HG03460 (cell line): ENCODE data around the gene GALNT12.

Experiments used
- ATAC-seq: cut with Tn5 transposase; IDR thresholded peaks from one replicate; pipeline ENCODE4 v1.9.1; 2021; ENCODE audit not compliant: unreplicated experiment

GALNT12 gene

DNA sequence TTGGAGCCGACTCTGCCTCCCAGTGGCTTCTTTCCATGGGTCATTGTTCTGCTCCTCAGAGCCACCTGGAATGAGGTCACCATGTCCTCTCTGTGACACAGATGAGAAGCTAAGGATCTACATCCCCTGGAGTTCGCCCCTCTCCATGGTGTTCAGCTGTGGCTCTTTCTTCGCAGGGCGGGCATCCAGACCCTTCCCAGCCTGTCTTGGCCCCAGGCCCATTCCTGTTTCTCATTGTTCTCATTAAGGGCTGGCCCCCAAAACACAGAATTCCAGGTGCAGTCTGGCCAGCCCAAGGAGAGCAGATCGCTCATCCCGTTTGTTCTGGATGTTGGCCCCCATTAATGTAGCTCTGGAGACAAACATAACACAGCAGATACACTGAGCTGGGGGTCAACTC lies 69.8 kb downstream of the GALNT12 start:
- ATAC-seq = no peak

DNA sequence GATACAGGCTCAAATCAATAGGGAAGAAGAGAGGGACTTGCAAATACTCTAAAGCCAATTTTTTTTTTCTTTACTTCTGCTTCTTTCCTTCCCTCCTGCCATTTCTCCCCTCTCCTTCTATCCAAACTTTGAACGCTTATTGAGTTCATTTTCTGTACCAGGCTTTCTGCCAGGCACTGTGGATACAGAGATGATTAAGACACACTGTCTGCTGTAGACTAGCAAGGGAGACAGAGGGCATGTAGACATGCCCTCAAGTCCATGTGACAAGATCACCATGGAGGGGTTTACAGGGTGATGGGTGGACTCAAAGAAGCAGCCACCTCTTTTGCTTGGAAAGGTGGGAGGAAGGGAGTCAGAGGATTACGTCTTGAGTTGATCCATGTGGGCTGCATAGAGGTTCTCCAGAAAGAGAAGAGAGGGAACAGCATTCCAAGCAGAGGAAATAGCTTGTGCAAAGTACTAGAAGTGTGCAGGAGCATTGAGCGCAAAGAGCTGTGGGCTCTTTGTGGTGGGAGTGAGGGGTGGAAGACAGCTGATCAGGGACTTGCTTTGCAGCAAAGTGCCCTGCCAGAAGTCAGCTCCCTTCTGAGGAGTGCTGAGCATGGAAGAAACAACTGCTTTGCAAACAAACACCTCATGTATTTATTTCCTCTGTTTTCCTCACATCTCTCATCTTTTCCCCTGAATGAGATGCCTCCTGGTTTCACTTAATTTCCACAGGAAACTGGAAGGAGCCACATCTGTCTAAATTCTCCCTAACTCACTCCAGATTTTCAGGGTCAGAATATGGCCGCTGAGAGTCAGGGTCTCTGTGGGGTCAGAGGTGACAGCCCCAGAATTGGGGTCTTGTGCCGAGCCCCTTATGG lies 71.9 kb downstream of the GALNT12 start:
- no peak for ATAC-seq

DNA sequence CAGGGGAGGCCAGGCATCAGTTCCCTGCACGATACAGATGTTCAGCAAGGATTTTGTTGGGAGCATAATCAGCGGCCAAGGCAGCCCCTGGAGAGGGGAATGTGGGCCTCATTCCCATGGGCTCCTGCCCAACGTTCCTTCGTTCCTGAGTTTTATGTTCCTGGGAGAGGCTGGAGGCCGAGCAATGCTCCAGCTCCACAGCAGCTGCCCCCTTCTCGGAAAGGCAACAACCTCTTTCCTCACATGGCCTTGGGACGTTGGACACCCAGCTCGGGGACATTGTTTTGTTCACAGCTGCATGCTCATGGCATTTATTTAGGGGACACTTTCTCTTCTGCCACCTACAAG lies 72.5 kb downstream of the GALNT12 start:
- ATAC-seq = no peak

DNA sequence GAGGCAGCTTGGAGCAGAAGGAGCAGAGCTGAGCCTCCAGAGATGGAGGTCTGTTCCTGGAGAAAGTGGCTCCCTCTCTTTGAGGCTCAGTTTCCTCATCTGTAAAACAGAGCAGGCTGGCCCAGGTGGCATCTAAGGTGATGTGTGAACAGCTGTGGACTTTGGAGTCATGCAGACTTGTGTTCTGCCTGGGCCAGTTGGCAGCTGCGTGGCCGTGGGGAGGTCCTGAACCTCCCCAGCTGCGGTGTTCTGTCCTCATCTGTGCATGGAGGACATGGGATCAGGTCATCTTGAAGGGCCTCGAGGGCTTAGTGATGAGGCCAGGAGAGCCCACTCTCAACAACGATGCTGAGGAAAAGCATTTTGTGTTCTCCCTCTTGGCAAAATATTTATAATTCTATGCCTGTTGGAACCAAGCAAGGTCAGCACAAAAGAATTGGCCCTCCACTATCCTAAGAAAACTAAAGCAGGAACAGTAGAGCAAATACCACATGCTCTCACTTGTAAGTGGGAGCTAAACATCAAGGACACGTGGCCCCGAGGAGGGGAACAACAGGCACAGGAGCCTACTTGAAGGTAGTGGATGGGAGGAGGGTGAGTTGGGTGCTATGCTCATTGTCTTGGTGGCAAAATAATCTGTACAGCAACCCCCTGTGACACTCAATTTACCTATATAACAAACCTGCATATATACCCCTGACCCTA lies 73.0 kb downstream of the GALNT12 start:
- no peak for ATAC-seq

DNA sequence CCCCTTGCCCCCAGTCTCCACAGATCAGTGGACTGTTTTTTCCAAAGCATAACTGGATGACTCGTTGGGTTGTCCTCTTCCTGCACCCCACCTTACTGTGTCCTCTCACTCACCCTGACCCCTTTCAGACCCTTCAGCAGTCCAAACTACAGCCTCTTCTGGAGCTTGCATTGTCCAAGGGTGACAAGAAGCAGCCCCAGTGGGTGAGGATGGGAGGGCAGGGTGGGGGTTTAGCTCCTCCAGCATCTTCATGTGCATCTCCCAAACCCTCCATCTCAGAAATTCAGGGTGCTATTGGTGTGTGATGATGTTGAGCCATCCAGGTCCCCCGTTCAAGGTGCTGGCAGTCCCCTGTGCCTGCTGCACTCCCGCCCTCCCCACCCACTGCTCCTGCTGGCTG lies 73.9 kb downstream of the GALNT12 start:
- no peak for ATAC-seq

DNA sequence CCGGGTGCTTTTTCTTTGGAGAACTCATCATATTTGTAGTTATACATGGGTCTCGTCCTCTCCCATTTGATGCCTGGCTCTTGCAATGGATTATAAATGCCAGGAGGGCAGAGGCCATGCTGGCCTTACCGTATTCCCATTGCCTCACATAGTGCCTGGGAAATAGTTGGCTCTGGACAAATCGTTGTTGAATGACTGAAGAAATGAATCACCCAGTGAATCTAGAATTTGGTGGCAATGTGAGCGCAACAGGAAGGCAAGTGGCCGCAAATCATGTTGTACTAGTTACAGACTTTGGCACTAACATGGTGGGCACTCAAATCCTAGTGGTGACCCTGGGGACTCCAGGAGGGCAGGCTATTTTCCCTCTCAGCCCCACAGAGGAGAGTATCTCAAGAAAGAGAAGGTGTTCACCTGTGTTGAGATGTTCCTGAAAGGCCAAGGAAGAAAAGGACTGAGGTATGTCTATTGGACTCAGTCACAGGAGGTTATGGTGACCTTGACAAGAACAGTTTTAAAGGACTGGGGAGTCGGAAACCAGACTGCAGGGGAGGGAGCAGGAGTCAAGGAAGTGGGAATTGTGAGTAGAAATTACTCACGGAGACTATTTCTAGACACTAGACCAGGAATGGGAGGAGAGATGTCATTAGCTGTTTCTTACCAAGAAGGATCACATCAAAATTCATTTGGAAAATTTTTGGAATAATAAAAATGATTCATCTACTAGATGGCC lies 74.5 kb downstream of the GALNT12 start:
- ATAC-seq = no peak

DNA sequence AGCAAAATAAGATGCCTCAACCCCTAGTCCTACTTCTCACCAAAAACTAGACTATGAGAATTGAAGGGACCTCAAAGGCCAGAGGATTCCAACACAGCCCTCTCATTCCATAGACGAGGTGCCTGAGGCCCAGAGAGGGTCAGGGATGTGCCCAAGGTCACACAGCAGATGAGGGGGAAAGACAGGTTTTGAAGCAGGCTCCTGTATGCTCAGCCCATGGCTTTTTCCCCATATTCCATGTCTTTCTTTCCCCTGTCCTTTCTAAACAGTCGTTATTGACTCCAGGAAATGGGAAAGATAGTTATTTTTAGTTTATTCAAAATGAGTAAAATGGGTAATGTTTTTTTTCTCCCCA lies 75.1 kb downstream of the GALNT12 start:
- no peak for ATAC-seq

DNA sequence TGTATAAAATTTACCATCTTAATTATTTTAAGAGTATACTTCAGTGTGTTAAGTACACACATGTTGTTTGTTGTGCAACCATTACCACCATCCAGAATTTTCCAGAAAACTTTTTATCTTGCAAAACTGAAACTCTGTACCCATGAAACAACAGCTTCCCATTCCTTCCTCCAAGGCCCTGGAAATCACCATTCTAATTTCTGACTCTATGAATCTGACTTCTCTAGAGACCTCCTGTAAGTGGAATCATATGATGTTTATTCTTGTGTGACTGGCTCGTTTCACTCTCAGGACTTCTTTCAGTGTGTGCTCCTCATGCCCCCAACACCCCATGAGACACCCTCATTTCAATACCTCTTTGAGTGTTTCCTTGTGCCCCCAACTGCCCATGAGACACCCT lies 75.8 kb downstream of the GALNT12 start:
- ATAC-seq = no peak

DNA sequence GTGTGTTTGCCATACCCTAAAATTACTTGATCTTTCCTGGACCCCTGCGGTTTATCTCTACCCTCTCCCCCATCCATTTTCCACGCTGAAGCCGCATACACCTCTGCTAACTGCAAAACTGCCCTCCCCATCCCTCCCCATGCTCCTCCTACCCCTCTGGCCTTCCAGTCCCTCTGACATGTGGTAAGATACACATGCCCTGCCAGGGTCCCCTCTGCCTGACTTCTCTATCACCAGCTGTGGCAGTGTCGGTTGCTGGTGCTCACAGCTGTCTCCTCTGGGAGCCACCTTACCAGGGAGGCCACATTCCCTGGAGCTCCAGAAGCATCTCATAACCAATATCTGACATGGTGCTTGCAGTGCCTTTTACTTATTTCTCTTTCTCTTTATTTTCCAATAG lies 77.4 kb downstream of the GALNT12 start:
- ATAC-seq = no peak

DNA sequence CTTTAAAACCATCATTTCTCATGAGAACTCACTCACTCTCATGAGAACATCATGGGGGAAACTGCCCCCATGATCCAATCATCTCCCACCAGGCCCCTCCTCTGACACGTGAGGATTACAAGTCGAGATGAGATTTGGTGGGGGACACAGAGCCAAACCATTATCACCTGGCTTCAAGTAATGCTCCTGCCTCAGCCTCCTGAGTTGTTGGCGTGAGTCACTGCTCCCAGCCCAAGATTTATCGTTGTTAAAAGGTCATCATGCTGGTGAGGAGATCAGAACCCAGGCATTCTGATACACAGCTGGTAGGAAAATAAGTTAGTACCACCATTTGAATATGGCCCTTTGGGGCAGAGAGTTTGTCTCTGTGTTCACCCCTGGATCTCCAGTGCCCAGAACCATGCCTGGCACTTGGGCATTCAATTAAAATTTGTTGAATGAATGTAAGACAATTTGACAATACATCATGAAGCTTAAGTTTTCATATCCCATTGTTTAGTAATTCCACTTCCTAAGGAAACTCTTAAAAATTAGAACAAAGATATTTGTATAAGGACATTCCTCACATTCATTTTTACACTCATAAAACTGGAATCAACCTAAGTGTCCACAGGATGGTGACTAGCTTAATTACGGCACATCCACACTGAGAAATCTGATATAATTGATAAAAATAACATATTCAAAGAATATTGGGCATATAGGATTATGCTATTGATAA lies 78.3 kb downstream of the GALNT12 start:
- no peak for ATAC-seq

DNA sequence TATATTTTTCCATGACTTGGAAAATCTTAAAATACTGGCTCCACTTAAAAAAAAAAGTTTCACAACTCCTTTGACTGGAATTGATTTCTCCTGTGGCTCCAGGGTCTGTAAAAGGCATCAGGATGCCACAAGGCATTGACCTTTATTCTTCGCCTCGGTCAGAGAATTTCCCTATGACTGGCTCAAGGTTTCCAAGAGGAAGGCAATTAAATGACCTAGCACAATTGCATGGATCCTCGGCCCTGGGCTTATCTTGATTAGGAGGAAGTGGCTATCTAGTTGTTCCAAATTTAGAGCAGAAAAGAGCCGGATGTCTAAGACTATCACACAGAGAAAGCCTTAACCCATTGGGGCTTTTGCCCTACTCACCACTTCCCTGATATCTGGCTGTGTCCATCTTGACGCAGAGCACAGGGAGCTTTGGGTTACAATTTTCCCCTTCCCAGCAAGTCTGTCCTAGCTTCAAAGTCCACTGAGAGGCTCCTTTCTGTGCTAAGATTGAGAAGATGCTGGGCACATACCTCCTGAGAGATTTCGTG lies 79.3 kb downstream of the GALNT12 start:
- no peak for ATAC-seq

DNA sequence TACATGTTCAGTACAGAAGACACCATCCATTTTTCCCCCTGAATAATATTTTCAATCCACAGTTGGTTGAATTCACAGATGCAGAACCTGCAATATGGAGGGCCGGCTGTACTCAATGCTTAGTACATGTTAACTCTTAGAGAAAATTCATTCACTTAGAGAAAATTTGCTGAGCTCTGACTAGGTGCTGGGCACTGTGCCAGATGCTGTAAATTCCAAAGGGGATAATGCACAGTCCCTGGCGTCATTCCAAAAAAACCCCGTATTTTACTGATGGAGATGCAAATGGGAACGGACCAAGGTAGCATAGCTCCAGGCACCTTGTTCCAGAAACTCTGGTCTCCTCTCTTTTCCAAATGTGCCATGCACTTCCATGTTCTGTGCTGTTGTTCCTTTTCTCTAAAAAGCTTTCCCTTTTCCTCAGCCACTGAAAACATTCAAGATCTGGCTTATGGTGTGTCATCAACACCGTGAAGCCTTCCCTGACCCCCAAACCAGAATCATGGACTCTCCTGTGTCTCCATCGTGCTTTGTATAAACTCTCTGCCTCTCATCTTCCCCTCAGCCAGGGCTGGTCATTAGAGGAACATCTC lies 80.5 kb downstream of the GALNT12 start:
- no peak for ATAC-seq

DNA sequence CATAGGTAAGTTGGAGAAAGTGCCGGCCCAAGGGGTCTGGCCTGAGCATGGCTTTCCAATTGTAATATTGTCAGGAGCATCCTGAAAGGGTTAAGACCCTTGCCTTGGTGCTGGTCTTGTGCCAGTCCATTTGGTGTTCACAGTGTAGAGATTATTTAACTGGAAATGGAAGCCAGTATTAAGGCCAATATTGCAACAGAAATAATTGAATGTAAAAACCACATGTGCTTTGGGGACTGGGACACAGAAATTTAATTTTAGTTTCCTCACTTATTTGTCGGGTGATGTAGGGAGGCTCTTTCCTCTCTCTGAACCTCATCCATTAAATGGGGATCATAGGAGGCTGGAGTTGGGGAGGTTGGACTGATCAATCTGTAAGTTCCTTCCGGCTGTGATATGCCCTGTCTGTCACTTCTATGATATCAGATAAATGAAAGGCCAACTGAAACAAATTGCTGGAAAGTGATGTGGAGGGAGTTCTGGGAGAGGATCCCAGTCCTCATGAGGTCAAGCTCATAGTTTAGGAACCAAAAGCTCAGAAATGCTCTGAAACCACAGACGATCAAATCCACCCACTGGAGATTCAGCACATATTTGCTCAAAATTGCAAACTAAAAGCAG lies 81.4 kb downstream of the GALNT12 start:
- no peak for ATAC-seq

DNA sequence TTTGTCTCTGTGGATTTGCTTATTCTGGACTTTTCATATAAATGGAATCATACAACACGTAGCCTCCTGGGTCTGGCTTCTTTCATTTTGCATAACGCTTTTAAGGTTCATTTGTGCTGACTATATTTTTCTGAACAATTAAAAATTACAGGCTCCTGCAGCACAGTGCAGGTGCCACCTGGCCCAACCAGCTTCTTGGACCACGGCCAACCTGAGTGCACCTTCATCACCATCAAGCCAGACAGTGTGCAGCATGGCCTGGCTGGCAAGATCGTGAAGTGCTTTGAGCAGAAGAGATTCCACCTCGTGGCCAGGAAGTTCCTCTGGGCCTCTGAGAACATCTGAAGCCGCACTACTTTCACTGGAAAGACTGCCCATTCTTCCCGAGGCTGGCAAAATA lies 82.8 kb downstream of the GALNT12 start:
- no peak for ATAC-seq

DNA sequence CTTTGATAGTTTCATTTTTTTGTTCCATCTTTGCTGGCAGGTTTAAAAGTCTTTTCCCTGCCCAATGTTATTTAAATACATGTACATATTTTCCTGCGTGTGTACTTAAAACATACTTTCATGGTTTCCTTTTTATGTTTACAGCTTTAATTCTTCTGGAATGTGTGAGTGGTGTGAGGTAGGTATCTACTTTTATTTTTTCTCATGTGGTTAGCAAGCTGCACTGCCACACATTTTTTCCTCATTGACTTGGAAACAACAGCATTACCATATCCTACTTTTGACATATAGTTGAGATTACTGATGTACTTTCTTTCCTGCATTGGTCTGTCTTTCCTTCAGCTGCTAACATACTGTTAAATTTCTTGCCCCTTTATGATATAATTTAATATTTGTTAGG lies 84.8 kb downstream of the GALNT12 start:
- no peak for ATAC-seq

DNA sequence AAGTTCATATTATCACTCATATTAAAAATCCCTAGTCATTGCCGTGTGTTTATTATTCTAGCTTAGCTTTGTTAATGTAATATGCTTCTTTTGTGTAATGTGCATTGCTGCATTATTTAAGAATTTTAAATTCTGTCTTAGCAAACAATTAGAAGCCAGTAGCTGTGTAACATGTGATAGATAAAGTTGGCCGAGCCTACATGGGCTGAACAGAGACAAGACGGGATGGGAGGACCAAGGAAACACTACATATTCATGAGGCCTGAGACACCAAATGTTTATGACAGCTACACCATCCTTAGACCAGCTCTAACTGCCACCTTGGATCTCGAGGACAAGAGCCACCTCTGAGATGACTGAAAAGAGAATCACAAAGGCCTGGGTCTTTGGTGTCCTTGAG lies 85.2 kb downstream of the GALNT12 start:
- no peak for ATAC-seq

DNA sequence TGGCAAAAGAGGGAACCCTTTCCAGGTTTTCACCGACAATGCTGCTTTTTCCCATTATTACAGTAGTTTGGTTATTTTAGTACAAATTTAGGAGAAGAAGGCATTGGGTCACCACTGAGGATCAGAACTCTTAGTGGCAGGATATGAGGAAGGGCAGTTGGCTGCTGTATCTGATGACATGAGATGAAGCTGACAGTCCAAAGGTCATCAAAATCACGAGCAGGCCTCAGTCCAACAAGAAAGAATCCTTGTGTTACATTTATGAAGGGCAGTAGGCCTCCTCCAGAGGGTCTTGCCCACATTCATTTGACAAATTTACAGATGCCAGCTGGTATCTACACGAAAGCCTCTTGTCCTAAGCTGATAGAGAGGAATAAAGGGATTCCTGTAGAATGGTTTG lies 86.7 kb downstream of the GALNT12 start:
- no peak for ATAC-seq

DNA sequence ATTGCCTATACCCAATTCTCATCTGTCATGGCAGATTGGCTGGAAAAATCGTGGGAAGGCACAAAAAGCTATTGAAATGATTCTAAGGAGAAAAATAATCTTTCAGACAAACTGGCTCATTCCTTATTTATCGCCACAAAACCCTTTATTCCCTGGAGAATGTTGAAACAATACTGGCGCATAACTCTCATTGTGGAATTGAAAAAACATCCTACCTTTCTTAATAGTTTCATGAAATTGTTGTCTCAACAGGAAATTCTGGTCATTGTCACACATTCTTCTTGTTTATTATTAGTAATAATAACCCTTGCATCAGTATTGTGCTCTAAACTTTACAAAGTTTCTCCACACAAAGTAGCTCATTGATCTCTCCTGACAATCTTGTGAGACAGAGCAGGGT lies 87.3 kb downstream of the GALNT12 start:
- ATAC-seq = no peak

DNA sequence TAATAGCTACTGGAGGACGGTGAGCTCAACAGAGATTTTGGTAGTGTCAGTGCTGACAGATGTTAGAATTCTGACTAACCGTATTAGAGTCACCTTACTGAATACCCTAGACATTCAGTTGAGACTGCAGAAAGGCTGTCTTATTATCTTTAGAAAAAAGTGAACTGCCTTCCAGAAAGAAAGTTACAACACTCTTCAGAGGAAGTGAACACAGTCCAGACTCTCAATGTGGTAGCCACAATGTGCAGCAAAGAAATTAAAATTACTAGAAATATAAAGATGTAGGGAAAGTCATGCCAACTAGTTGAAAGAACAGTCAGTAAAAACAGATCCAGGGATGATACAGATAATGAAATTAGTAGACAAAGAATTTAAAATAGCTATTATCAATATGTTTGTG lies 89.2 kb downstream of the GALNT12 start:
- ATAC-seq = no peak

DNA sequence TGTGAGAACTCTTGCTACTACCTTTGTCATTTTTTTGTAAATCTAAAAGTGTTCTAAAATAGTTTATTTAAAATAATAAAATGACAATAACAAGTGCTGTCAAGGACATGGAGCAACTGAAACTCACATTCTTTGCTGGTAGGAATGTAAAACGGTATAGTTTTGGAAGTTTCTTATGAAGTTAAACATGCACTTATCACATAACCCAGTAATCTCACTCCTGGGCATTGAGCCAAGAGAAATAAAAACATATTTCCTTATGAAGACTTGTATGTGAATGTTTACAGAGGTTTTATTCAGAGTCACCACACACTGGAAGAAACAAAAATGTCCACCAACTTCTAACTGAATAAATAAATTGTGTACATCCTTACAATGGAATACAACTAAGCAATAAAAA lies 90.3 kb downstream of the GALNT12 start:
- no peak for ATAC-seq
